Right lobe of liver (tissue), 6 donors: ENCODE results near the gene HMGB4. TPM values are rescaled to one million over a fixed set of nuclear protein-coding genes. Genes with fewer than 3 reads are reported as not detected.
A peak's percentile ranks its signal among the peaks of the same experiment; 100 is the strongest.

Source experiments
- ATAC-seq, 4 donors: fragments of 200-7000 bp; cut with Tn5 transposase; one replicate each; pipeline ENCODE4 v1.9.1; 2020; ENCODE audit warnings: mild to moderate bottlenecking in 4 of 4, moderate library complexity in 4 of 4
- DNase-seq, 3 donors: peaks; one replicate each; pipeline ENCODE4 v3.0.0-alpha.2; 2020
- H3K27ac ChIP-seq, 3 donors: fragments of 200-600 bp; one replicate each; pipeline ENCODE4 v1.8.0; 2022
- H3K27me3 ChIP-seq, 2 donors: fragments of 200-600 bp; one replicate each; pipeline ENCODE4 v1.8.0; 2022
- H3K36me3 ChIP-seq, 4 donors: fragments of 200-600 bp; sonication (generic) in 1 of 4; one replicate each; pipeline versions ENCODE4 v1.5.1 to v1.8.0; 2017 to 2022; ENCODE audit warnings: control low read depth in 1 of 4
- H3K4me1 ChIP-seq, 4 donors: fragments of 200-600 bp; sonication (generic) in 1 of 4; one replicate each; pipeline versions ENCODE4 v1.5.1 to v1.8.0; 2017 to 2022; ENCODE audit warnings: control low read depth in 1 of 4
- H3K4me3 ChIP-seq, 3 donors: fragments of 200-600 bp; one replicate each; pipeline ENCODE4 v1.8.0; 2022
- H3K9me3 ChIP-seq, 4 donors: fragments of 200-600 bp; sonication (generic) in 1 of 4; one replicate each; pipeline versions ENCODE4 v1.5.1 to v1.8.0; 2017 to 2022; ENCODE audit warnings: control low read depth in 1 of 4
- POLR2A ChIP-seq: fragments of 450-650 bp; IDR thresholded peaks from one replicate; pipeline ENCODE4 v1.6.1; 2017; ENCODE audit warnings: antibody characterized with exemption, mild to moderate bottlenecking
- WGBS: methylation state at CpG from one replicate; pipeline ENCODE4 v1.1.6; 2018; ENCODE audit warnings: low coverage, low lambda C conversion rate; ENCODE audit not compliant: insufficient coverage; ENCODE audit errors: missing lambda C conversion rate; 5-methylcytosine and 5-hydroxymethylcytosine counted together
- intact Hi-C, 2 donors: fragments of 100-400 bp; cut with DNase I; formaldehyde crosslinking; loops; one replicate each; pipeline versions ENCODE4 v1.11.2 to v1.14.1; 2022
- total RNA-seq, 6 experiments: library from RNA; depleted of rRNA in 2 of 6; stranded (reverse); fragments of >200 nt in 2 of 6; fragmentation: NEBNext Ultra II Directional in 3 of 6; extraction: Animal tissue kit (Norgen Biotek cat#: 25700) in 3 of 6; gene quantifications; one replicate each; pipeline versions ENCODE4 v1.1.0 to v1.2.4, GENCODE V29; 2016 to 2023
- TF ChIP-seq, protein P1 (sequence below), 4 donors: fragments of 200-600 bp in 3 of 4; fragments of 450-650 bp in 1 of 4; IDR thresholded peaks; one replicate each; pipeline versions ENCODE4 v1.5.1 to v1.8.0; 2016 to 2022; ENCODE audit warnings: antibody characterized with exemption in 4 of 4, mild to moderate bottlenecking in 2 of 4
- donor health status: DM: no; HTN: yes; CAD: no.
- donor health status: DM: no; HTN: no; CAD: no.
- donor health status: DM: no; HTN: no; CAD: no.
- donor health status: DM: no; HTN: yes; CAD: no.
- donor health status: DM: no; HTN: yes; CAD: no.

The HMGB4 gene
- total RNA-seq, 6 experiments from 2014 or later: not detected

DNA sequence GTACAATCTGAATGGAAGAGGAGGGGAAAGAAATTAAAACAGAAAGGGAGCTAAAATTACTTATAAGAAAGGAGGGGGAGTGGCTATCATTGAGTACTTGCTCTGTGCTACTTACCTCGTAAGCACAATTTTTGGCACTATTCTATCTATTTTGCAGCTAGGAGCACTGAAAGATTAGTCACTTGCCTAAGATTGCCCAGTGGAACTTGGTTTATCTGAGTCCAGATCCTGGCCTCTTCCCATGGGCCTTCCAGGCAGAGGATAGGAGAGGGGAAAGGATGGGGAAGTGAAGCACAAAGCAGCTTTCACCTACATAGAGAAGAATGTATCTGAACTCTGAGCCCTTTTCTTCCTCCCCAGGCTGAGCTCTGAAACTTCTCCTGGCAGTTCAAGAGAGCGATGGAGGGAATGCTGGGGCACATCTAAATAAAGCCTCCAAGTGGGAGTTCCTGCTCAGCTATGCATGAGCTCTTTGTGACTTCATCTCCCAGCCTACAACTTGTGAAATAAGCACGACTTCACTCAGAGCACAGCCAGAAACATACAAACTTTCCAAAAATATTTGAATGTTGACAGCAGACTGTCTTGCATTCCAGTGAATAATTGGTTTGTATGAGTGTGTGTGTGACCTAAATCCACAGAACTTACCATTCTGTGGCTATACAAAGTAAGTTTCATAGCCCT lies 29.4 kb downstream of the HMGB4 start:
- Histone ChIP-seq H3K4me1 (peaks cover 0 to 10% (median 0%) of the 10 kb centered on the region in 4 donors), H3K9me3 (no peaks in the 10 kb centered on the region), H3K4me3 (no peak overlapping the region), H3K27me3 (no peaks in the 10 kb centered on the region), H3K36me3 (no peaks in the 10 kb centered on the region), H3K27ac (no peak overlapping the region)
- WGBS: 68% methylated on average over 3 of the region's 3 CpGs
- TF ChIP-seq, protein P1, sequence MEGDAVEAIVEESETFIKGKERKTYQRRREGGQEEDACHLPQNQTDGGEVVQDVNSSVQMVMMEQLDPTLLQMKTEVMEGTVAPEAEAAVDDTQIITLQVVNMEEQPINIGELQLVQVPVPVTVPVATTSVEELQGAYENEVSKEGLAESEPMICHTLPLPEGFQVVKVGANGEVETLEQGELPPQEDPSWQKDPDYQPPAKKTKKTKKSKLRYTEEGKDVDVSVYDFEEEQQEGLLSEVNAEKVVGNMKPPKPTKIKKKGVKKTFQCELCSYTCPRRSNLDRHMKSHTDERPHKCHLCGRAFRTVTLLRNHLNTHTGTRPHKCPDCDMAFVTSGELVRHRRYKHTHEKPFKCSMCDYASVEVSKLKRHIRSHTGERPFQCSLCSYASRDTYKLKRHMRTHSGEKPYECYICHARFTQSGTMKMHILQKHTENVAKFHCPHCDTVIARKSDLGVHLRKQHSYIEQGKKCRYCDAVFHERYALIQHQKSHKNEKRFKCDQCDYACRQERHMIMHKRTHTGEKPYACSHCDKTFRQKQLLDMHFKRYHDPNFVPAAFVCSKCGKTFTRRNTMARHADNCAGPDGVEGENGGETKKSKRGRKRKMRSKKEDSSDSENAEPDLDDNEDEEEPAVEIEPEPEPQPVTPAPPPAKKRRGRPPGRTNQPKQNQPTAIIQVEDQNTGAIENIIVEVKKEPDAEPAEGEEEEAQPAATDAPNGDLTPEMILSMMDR (IDR thresholded peaks at IDR 0.05): no peak
- no peak for TF ChIP-seq POLR2A
- ATAC-seq (peak in 1 of 4 donors; percentile 35), DNase-seq (no peak)
- intact Hi-C loops: no loop called here

DNA sequence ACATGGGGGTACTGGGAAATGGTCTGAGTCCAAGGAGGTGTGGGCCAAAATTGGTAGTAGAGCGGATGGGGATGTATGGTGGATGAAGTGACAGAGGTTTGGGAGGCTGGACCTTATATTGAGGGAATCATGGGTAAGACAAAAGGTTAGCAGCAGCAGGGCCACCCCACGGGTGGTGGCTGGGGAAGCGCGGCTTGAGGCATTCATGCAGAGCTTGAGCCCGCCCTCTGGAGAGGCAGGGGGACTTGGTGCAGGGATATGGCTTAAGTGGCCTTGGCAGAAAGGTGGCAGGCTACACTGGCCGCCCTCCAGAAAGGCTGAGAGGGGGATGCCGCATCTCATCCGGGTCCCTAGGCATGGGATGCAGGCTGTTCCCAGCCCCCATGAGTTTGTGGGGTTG lies 31.5 kb downstream of the HMGB4 start:
- Histone ChIP-seq H3K4me1 (peaks cover 0 to 12% (median 0%) of the 10 kb centered on the region in 4 donors), H3K27me3 (no peaks in the 10 kb centered on the region), H3K4me3 (no peak overlapping the region), H3K9me3 (no peaks in the 10 kb centered on the region), H3K27ac (no peak overlapping the region), H3K36me3 (no peaks in the 10 kb centered on the region)
- intact Hi-C loops: no loop called here
- TF ChIP-seq, protein P1 (IDR thresholded peaks at IDR 0.05): no peak
- no peak for TF ChIP-seq POLR2A
- DNase-seq (no peak), ATAC-seq (no peak)
- WGBS: 71% methylated on average over 3 of the region's 8 CpGs

DNA sequence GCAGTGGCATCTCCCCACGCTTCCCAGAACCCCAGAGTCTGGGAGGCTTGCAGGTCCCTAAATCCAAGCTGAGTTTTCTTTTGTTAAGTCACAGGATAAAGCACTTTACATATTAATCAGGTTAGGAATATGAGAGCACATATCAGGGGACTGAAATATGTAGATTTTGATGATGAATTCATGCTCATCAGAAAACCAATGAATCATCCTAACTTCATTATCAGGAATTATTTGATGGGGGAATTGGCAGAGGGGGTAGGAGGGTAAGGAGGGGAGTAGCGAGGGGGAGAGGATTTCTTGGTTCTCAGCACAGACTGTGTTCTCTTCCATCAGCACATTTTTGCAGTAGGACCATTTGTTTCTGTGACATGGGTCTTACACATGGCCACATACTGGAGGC lies 32.1 kb downstream of the HMGB4 start:
- 100% methylated on average over 2 of the region's 2 CpGs for WGBS

DNA sequence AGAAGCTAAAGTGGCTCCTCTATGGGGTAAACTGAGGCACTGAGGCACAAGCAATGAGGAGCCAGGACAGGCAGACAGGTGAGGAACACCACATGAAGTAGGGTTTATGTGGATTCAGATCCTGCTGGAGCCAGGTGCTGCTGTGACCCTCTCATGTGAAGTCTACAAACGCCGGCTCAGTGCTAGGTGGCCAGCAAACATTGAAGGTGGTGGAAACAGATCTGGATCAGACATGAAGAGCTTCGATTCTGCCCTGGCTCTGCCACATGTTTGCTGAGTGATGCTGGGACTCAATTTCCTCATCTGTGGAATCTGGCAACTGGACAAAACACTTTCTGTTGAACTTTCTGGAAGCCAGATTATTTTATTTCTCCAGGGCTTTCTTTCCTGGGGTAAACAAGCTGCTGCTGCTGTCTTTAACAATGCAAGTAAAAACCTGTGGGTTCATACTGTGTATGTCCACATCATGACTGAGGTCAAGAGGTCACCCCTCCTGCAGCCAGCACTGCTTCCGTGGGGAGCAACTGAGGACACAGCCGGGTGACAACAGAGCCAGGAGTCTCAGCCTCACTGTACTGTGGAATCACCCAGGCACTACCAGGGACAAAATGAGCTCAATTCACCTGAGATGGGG lies 33.3 kb downstream of the HMGB4 start:
- H3K27ac ChIP-seq: peak overlapping the region in 1 of 3 donors; percentile 53
- TF ChIP-seq, protein P1 (IDR thresholded peaks at IDR 0.05): no peak
- no peak for TF ChIP-seq POLR2A
- H3K27me3 ChIP-seq: no peaks in the 10 kb centered on the region
- peaks cover 0 to 30% (median 4%) of the 10 kb centered on the region in 4 donors for H3K4me1 ChIP-seq
- H3K4me3 ChIP-seq: no peak overlapping the region
- ATAC-seq: peak; percentile 68 to 78 (median 71)
- 26% methylated on average over 3 of the region's 5 CpGs for WGBS
- intact Hi-C loops: no loop called here
- peak in 2 of 3 donors; percentile 30 to 59 for DNase-seq
- H3K36me3 ChIP-seq: no peaks in the 10 kb centered on the region
- no peaks in the 10 kb centered on the region for H3K9me3 ChIP-seq

More for the DNA sequence above, 32.1 kb downstream of the HMGB4 start:
- Histone ChIP-seq H3K27me3 (no peaks in the 10 kb centered on the region), H3K36me3 (no peaks in the 10 kb centered on the region), H3K9me3 (no peaks in the 10 kb centered on the region), H3K27ac (no peak overlapping the region), H3K4me1 (peaks cover 0 to 18% (median 0%) of the 10 kb centered on the region in 4 donors), H3K4me3 (no peak overlapping the region)
- intact Hi-C loops: no loop called here
- ATAC-seq (no peak), DNase-seq (no peak)
- TF ChIP-seq, protein P1 (IDR thresholded peaks at IDR 0.05): no peak
- TF ChIP-seq POLR2A: no peak
